H1 (cell line): ENCODE results near the gene DBF4. TPM values are rescaled to one million over a fixed set of nuclear protein-coding genes. Genes with fewer than 3 reads are reported as not detected.

ENCODE experiments used
- CTCF ChIA-PET: fragments of 300-600 bp; sonication (Branson Sonifier 250); formaldehyde crosslinking; loops from one replicate; lab custom pipeline; 2021; ENCODE audit not compliant: partially characterized antibody; lab: Charles Lee
- POLR2A ChIA-PET: fragments of 300-600 bp; sonication (Branson Sonifier 250); formaldehyde crosslinking; loops from one replicate; lab custom pipeline; 2021; ENCODE audit warnings: inconsistent platforms; ENCODE audit not compliant: partially characterized antibody; lab: Charles Lee
- DNase-seq, 2 experiments: peaks; one replicate each; pipeline versions ENCODE4 v3.0.0 to v3.0.0-alpha.2; 2010 to 2022; ENCODE audit warnings: low spot score in 2 of 2, low read depth in 1 of 2, mixed read lengths in 1 of 2
- FAIRE-seq: peaks from 2 replicates; lab custom pipeline; 2011; peaks lifted over from hg19 to GRCh38; lab: Jason Lieb, UNC
- H2AFZ ChIP-seq: 2 replicates; pipeline ENCODE4 v1.8.1; 2012; ENCODE audit warnings: low read length, inconsistent platforms
- H2AK5ac ChIP-seq: 2 replicates; pipeline ENCODE4 v1.6.1; 2013; ENCODE audit warnings: low read depth, low read length
- H2BK120ac ChIP-seq: replicated peaks from 2 replicates; pipeline ENCODE3; 2013; ENCODE audit warnings: low read depth, low read length, inconsistent platforms
- H2BK12ac ChIP-seq: 2 replicates; pipeline ENCODE4 v1.6.1; 2013; ENCODE audit warnings: low read depth, low read length
- H2BK15ac ChIP-seq: 2 replicates; pipeline ENCODE4 v1.6.1; 2013; ENCODE audit warnings: low read length
- H2BK20ac ChIP-seq: 2 replicates; pipeline ENCODE4 v1.6.1; 2013; ENCODE audit warnings: low read length
- H2BK5ac ChIP-seq: 2 replicates; pipeline ENCODE4 v1.6.1; 2013; ENCODE audit warnings: low read depth, low read length
- H3K14ac ChIP-seq: 2 replicates; pipeline ENCODE4 v1.6.1; 2013; ENCODE audit warnings: inconsistent platforms; ENCODE audit not compliant: insufficient read length
- H3K18ac ChIP-seq: 2 replicates; pipeline ENCODE4 v1.6.1; 2013; ENCODE audit warnings: low read length; ENCODE audit errors: extremely low read depth
- H3K23ac ChIP-seq: 2 replicates; pipeline ENCODE4 v1.6.1; 2013; ENCODE audit warnings: inconsistent platforms; ENCODE audit not compliant: insufficient read length
- H3K23me2 ChIP-seq: 2 replicates; pipeline ENCODE4 v1.6.1; 2013; ENCODE audit warnings: low read depth, low read length
- H3K27ac ChIP-seq: 2 replicates; pipeline ENCODE4 v1.6.1; 2011; ENCODE audit warnings: low read depth, low read length, inconsistent platforms
- H3K27me3 ChIP-seq, 4 experiments: replicated peaks in 1 of 4; 1 replicate in 1 of 4; 2 replicates in 3 of 4; pipeline versions ENCODE4 v1.6.1 to v1.8.1; 2011 to 2013; ENCODE audit warnings: low read length in 3 of 4, mild to moderate bottlenecking in 3 of 4, inconsistent platforms in 2 of 4, mixed read lengths in 2 of 4, moderate library complexity in 1 of 4; ENCODE audit not compliant: control insufficient read depth in 3 of 4, insufficient read depth in 3 of 4; ENCODE audit errors: extremely low read depth in 1 of 4
- H3K36me3 ChIP-seq, 4 experiments: 2 replicates each; pipeline versions ENCODE4 v1.6.1 to v1.8.1; 2011 to 2013; ENCODE audit warnings: mild to moderate bottlenecking in 4 of 4, low read length in 3 of 4, moderate library complexity in 2 of 4, control low read depth in 1 of 4, inconsistent platforms in 1 of 4; ENCODE audit not compliant: insufficient read depth in 4 of 4, control insufficient read depth in 2 of 4
- H3K4ac ChIP-seq: replicated peaks from 2 replicates; pipeline ENCODE3; 2013; ENCODE audit warnings: low read length, low read depth, mixed read lengths, inconsistent platforms; ENCODE audit not compliant: insufficient read length
- H3K4me1 ChIP-seq, 4 experiments: replicated peaks in 1 of 4; 1 replicate in 1 of 4; 2 replicates in 3 of 4; pipeline versions ENCODE4 v1.6.1 to v1.8.1; 2011 to 2013; ENCODE audit warnings: low read length in 3 of 4, inconsistent platforms in 2 of 4, mixed read lengths in 1 of 4; ENCODE audit not compliant: insufficient read depth in 4 of 4, control insufficient read depth in 3 of 4
- H3K4me2 ChIP-seq, 2 experiments: 2 replicates each; pipeline versions ENCODE4 v1.6.1 to v1.8.1; 2011 to 2013; ENCODE audit warnings: low read depth in 2 of 2, low read length in 2 of 2, control low read depth in 1 of 2, inconsistent platforms in 1 of 2, mild to moderate bottlenecking in 1 of 2; ENCODE audit not compliant: insufficient read depth in 1 of 2
- H3K4me3 ChIP-seq, 4 experiments: fragments of 200-600, 300-600 bp in 1 of 4; sonication (generic), shearing (Covaris generic), sonication (Bioruptor Twin) in 1 of 4; 2 replicates each; pipeline versions ENCODE4 v1.5.1 to v1.8.1; 2011 to 2016; ENCODE audit warnings: low read length in 4 of 4, low read depth in 3 of 4, control low read depth in 2 of 4, inconsistent platforms in 2 of 4, mild to moderate bottlenecking in 2 of 4, mixed read lengths in 1 of 4, moderate library complexity in 1 of 4; ENCODE audit not compliant: insufficient read depth in 2 of 4; ENCODE audit errors: extremely low read depth in 1 of 4
- H3K56ac ChIP-seq: replicated peaks from 2 replicates; pipeline ENCODE3; 2013; ENCODE audit warnings: low read depth, mild to moderate bottlenecking, mixed read lengths, low read length, inconsistent platforms; ENCODE audit not compliant: insufficient read length
- H3K79me1 ChIP-seq: 2 replicates; pipeline ENCODE4 v1.6.1; 2013; ENCODE audit warnings: low read depth, low read length, control low read depth
- H3K79me2 ChIP-seq, 2 experiments: 2 replicates each; pipeline versions ENCODE4 v1.6.1 to v1.8.1; 2012 to 2013; ENCODE audit warnings: low read length in 2 of 2, mild to moderate bottlenecking in 2 of 2, inconsistent platforms in 1 of 2; ENCODE audit not compliant: insufficient read depth in 2 of 2, control insufficient read depth in 1 of 2
- H3K9ac ChIP-seq, 4 experiments: replicated peaks in 1 of 4; 1 replicate in 1 of 4; 2 replicates in 3 of 4; pipeline versions ENCODE4 v1.6.1 to v1.8.1; 2011 to 2013; ENCODE audit warnings: low read depth in 3 of 4, low read length in 3 of 4, control low read depth in 2 of 4, mild to moderate bottlenecking in 2 of 4, moderate library complexity in 2 of 4, inconsistent platforms in 1 of 4; ENCODE audit errors: extremely low read depth in 1 of 4
- H3K9me3 ChIP-seq, 2 experiments: 2 replicates each; pipeline versions ENCODE4 v1.6.1 to v1.8.1; 2012 to 2013; ENCODE audit warnings: mild to moderate bottlenecking in 2 of 2, moderate library complexity in 2 of 2, control low read depth in 1 of 2, inconsistent platforms in 1 of 2, low read depth in 1 of 2, low read length in 1 of 2, mixed read lengths in 1 of 2; ENCODE audit not compliant: insufficient read depth in 2 of 2
- H4K20me1 ChIP-seq, 2 experiments: replicated peaks in 1 of 2; 2 replicates each; pipeline versions ENCODE3 to v1.8.1; 2011 to 2013; ENCODE audit warnings: inconsistent platforms in 2 of 2, low read length in 2 of 2, mild to moderate bottlenecking in 1 of 2; ENCODE audit not compliant: insufficient read depth in 2 of 2, control insufficient read depth in 1 of 2
- H4K5ac ChIP-seq: 2 replicates; pipeline ENCODE4 v1.6.1; 2013; ENCODE audit warnings: low read length, low read depth, mixed read lengths, inconsistent platforms; ENCODE audit not compliant: insufficient read length
- H4K8ac ChIP-seq: 2 replicates; pipeline ENCODE4 v1.8.0; 2013; ENCODE audit warnings: mild to moderate bottlenecking, moderate library complexity, low read length, inconsistent platforms; ENCODE audit not compliant: insufficient read depth; ENCODE audit errors: extremely low read depth
- H4K91ac ChIP-seq: replicated peaks from 2 replicates; pipeline ENCODE3; 2013; ENCODE audit warnings: low read length, mixed read lengths, inconsistent platforms; ENCODE audit not compliant: insufficient read length
- CTCF ChIP-seq, 3 experiments: IDR thresholded peaks; 1 replicate in 2 of 3; 2 replicates in 1 of 3; pipeline versions ENCODE4 v1.5.1 to v1.6.1; 2011; ENCODE audit warnings: low read length in 3 of 3, mild to moderate bottlenecking in 3 of 3, inconsistent platforms in 2 of 3, low read depth in 1 of 3, moderate library complexity in 1 of 3; ENCODE audit not compliant: insufficient read depth in 1 of 3; ENCODE audit errors: control extremely low read depth in 1 of 3
- RAD21 ChIP-seq, 2 experiments: IDR thresholded peaks in 1 of 2; conservative IDR thresholded peaks in 1 of 2; 2 replicates each; pipeline ENCODE4 v1.6.1; 2011; ENCODE audit warnings: low read depth in 2 of 2, low read length in 2 of 2, improper control_type of control experiment in 1 of 2, inconsistent platforms in 1 of 2, mild to moderate bottlenecking in 1 of 2, moderate library complexity in 1 of 2
- SRF ChIP-seq: IDR thresholded peaks from 2 replicates; pipeline ENCODE4 v1.6.1; 2011; ENCODE audit warnings: mild to moderate bottlenecking, low read depth, low read length, moderate library complexity
- TEAD4 ChIP-seq: IDR thresholded peaks from 2 replicates; pipeline ENCODE4 v1.6.1; 2012; ENCODE audit warnings: low read depth, low read length, inconsistent platforms, mixed read lengths
- WGBS, 2 experiments: shearing (Covaris generic) in 1 of 2; methylation state at CpG; one replicate each; pipeline versions ENCODE4 v1.1.6 to v1.1.7; 2013 to 2015; ENCODE audit warnings: low lambda C conversion rate in 2 of 2, mixed read lengths in 2 of 2, inconsistent platforms in 1 of 2, low coverage in 1 of 2, missing lambda C conversion rate in 1 of 2; ENCODE audit not compliant: insufficient replicate concordance in 2 of 2, insufficient coverage in 1 of 2, insufficient read length in 1 of 2; ENCODE audit errors: extremely low coverage in 1 of 2, missing lambda C conversion rate in 1 of 2; 5-methylcytosine and 5-hydroxymethylcytosine counted together
- polyA plus RNA-seq, 7 experiments: library from polyadenylated mRNA; depleted of rRNA in 3 of 7; stranded (reverse) in 5 of 7; unstranded in 2 of 7; fragments of >200 nt in 5 of 7; fragments of 200-250 nt in 2 of 7; gene quantifications; 1 replicate in 5 of 7; 2 replicates in 1 of 7; 4 replicates in 1 of 7; pipeline versions ENCODE4 v1.2.1 to v1.2.3, GENCODE V29; 2011 to 2013; ENCODE audit warnings: missing spikeins in 2 of 7, mixed read lengths in 2 of 7
- total RNA-seq: library from RNA; stranded (reverse); fragmentation: NEBNext Ultra II Directional; extraction: Animal tissue kit (Norgen Biotek cat#: 25700); gene quantifications from 2 replicates; pipeline ENCODE4 v1.2.1, GENCODE V29; 2021

DBF4 gene
- total and polyA plus RNA-seq, 2 of the 8 experiments (the other 6 are each of a cell fraction or from before 2014, with no cell fraction given), result 8.7 to 82.4 TPM

DNA sequence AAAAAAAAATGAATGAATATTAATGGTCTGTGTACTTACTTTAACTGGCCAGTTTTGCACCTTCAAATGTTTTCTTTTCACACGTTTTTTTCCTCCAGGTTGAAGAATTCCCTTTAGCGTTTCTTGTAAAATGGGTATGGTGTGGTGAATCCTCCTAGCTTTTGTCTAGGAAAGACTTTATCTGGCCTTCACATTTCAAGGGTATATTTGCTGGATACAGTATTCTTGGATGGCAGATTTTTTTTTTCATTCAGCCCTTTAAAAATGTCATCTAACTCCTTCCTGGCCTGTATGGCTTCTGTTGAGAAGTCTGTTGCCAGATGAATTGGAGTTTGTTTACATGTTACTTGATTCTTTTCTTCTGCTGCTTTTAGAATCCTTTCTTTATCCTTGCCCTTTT lies 10.2 kb upstream of the DBF4 start:
- no peak overlapping the region for H2BK120ac ChIP-seq
- H2AFZ ChIP-seq, result no peak overlapping the region
- TF ChIP-seq SRF (no peak), TEAD4 (no peak), RAD21 (IDR thresholded peaks at IDR 0.05 in 1 of 2, conservative IDR thresholded peaks at IDR 0.05 in 1 of 2; ENCODE audit: low read depth in 2 of 2, low read length in 2 of 2) (no peak), CTCF (IDR thresholded peaks at IDR 0.05; ENCODE audit: control extremely low read depth in 1 of 3, insufficient read depth in 1 of 3, low read depth in 1 of 3, low read length in 3 of 3) (no peak)
- TF ChIP-seq, all 59 proteins: peak for 0
- no peak overlapping the region for H2AK5ac ChIP-seq
- no peak overlapping the region for H3K14ac ChIP-seq
- no peaks in the 10 kb centered on the region for H3K27me3 ChIP-seq
- DNase-seq, result no peak
- peaks cover 2% of the 10 kb centered on the region; the same call in 1 of the 2 replicates for H3K79me1 ChIP-seq
- H2BK12ac ChIP-seq, result no peak overlapping the region
- H4K5ac ChIP-seq, result no peak overlapping the region
- no peak overlapping the region for H2BK5ac ChIP-seq
- no peak overlapping the region for H2BK20ac ChIP-seq
- no peak overlapping the region for H3K4me3 ChIP-seq
- ChIA-PET CTCF (interaction anchor here (0.7 to 1.1 kb wide), 2 partner anchors 9 to 446 kb away, joined by 3 to 4 read pairs; no protein-coding TSS in a partner anchor), POLR2A (no interaction called here)
- H3K23me2 ChIP-seq, result no peaks in the 10 kb centered on the region
- peaks cover 0 to 16% (median 7%) of the 10 kb centered on the region in 4 experiments; a peak in 2 of 8 replicates for H3K36me3 ChIP-seq
- no peak overlapping the region for H3K18ac ChIP-seq
- H3K9ac ChIP-seq, result no peak overlapping the region
- peaks cover 6 to 9% of the 10 kb centered on the region in 2 experiments; a peak in 3 of 4 replicates for H3K79me2 ChIP-seq
- WGBS, 2 experiments, result 89% methylated on average over 2 of the region's 2 CpGs; no CpG with 5 or more reads in 1 of the 2 experiments
- H3K4ac ChIP-seq, result no peak overlapping the region
- peaks cover 0 to 4% of the 10 kb centered on the region in 2 experiments; a peak in 1 of 4 replicates for H3K9me3 ChIP-seq
- no peaks in the 10 kb centered on the region for H3K4me1 ChIP-seq
- no peak overlapping the region for H4K91ac ChIP-seq
- H4K8ac ChIP-seq, result no peak overlapping the region
- no peak overlapping the region for H3K4me2 ChIP-seq
- peaks cover 0 to 1% of the 10 kb centered on the region in 2 experiments for H4K20me1 ChIP-seq
- no peak for FAIRE-seq
- H3K23ac ChIP-seq, result no peak overlapping the region
- H3K56ac ChIP-seq, result no peak overlapping the region
- no peak overlapping the region for H3K27ac ChIP-seq
- no peak overlapping the region for H2BK15ac ChIP-seq
